HCEC 1CT (cell line): ENCODE measurements around the gene IGSF3.

Experiments used
- DNase-seq: peaks from one replicate; pipeline ENCODE4 v3.0.0-alpha.2; 2017

The IGSF3 gene

GRCh38 chr1:116667575-116668105 lies at the start of gene IGSF3:
TSS of gene IGSF3 (minus strand) at chr1:116667733. CDS start at chr1:116666326, 1,407 bp downstream.
- DNase-seq = no peak

GRCh38 chr1:116717318-116717717 lies 49.8 kb upstream of the IGSF3 start:
- DNase-seq = no peak

- no peak for DNase-seq
Measured at GRCh38 chr1:116716391-116716790, 48.9 kb upstream of the IGSF3 start.

- no peak for DNase-seq
Measured at GRCh38 chr1:116713474-116713873, 45.9 kb upstream of the IGSF3 start.

GRCh38 chr1:116712510-116712909 lies 45.0 kb upstream of the IGSF3 start:
- no peak for DNase-seq

- no peak for DNase-seq
Measured at GRCh38 chr1:116711263-116711840, 43.8 kb upstream of the IGSF3 start.

- no peak for DNase-seq
Measured at GRCh38 chr1:116710420-116711262, 43.1 kb upstream of the IGSF3 start.

GRCh38 chr1:116709666-116710167 lies 42.2 kb upstream of the IGSF3 start:
- no peak for DNase-seq

- no peak for DNase-seq
Measured at GRCh38 chr1:116708255-116708900, 40.8 kb upstream of the IGSF3 start.

GRCh38 chr1:116706841-116707240 lies 39.3 kb upstream of the IGSF3 start:
- no peak for DNase-seq

GRCh38 chr1:116706123-116706522 lies 38.6 kb upstream of the IGSF3 start:
- DNase-seq = no peak

GRCh38 chr1:116704278-116704677 lies 36.7 kb upstream of the IGSF3 start:
- DNase-seq = no peak

GRCh38 chr1:116699605-116700004 lies 32.1 kb upstream of the IGSF3 start:
- no peak for DNase-seq

- no peak for DNase-seq
Measured at GRCh38 chr1:116698244-116698595, 30.7 kb upstream of the IGSF3 start.

- peak; percentile 56 for DNase-seq
Measured at GRCh38 chr1:116697548-116698243, 30.2 kb upstream of the IGSF3 start.

- no peak for DNase-seq
Measured at GRCh38 chr1:116694524-116694923, 27.0 kb upstream of the IGSF3 start.

- DNase-seq = peak; percentile 49
Measured at GRCh38 chr1:116693759-116694480, 26.4 kb upstream of the IGSF3 start.

GRCh38 chr1:116692879-116693278 lies 25.3 kb upstream of the IGSF3 start:
- DNase-seq = no peak

GRCh38 chr1:116690849-116691406 lies 23.4 kb upstream of the IGSF3 start:
- no peak for DNase-seq

GRCh38 chr1:116690396-116690848 lies 22.9 kb upstream of the IGSF3 start:
- DNase-seq = no peak

- DNase-seq = no peak
Measured at GRCh38 chr1:116686723-116687352, 19.3 kb upstream of the IGSF3 start.
